PC-3 (cell line): Measurements from ENCODE around the gene PAPOLG. TPM values are rescaled to one million over a fixed set of nuclear protein-coding genes. Genes with fewer than 3 reads are reported as not detected.

Experiments
- ATAC-seq: fragments of 200-7000 bp; cut with Tn5 transposase; 2 replicates; pipeline ENCODE4 v1.9.1; 2020; ENCODE audit warnings: mild to moderate bottlenecking, moderate library complexity
- BruUV-seq: library from RNA; stranded (reverse); fragments of 400-500 nt; replicated peaks from 2 replicates; lab custom pipeline; 2021; lab: Mats Ljungman, UMichigan
- CTCF ChIA-PET: fragments of 300-600 bp; sonication (Branson Sonifier 250); formaldehyde crosslinking; loops from one replicate; lab custom pipeline; 2022; ENCODE audit warnings: antibody characterized with exemption; lab: Charles Lee
- POLR2A ChIA-PET: fragments of 300-600 bp; sonication (Branson Sonifier 250); formaldehyde crosslinking; loops from one replicate; lab custom pipeline; 2022; ENCODE audit warnings: antibody characterized with exemption; ENCODE audit not compliant: unreplicated experiment; lab: Charles Lee
- DNase-seq: peaks from one replicate; pipeline ENCODE4 v3.0.0-alpha.2; 2015
- H2AFZ ChIP-seq: fragments of 300-600 bp; sonication (generic); 2 replicates; pipeline ENCODE4 v1.6.0; 2016; ENCODE audit warnings: antibody characterized with exemption, low read length
- H3F3A ChIP-seq: fragments of 300-600 bp; sonication (generic); one replicate; pipeline ENCODE4 v1.6.0; 2017; ENCODE audit warnings: antibody characterized with exemption, low read length, control low read depth, mild to moderate bottlenecking; ENCODE audit not compliant: unreplicated experiment
- H3K27ac ChIP-seq: fragments of 300-600 bp; sonication (generic); 2 replicates; pipeline ENCODE4 v1.5.1; 2016; ENCODE audit warnings: mild to moderate bottlenecking, low read length
- H3K27me3 ChIP-seq: fragments of 300-600 bp; sonication (generic); 2 replicates; pipeline ENCODE4 v1.6.1; 2016; ENCODE audit warnings: low read length, mixed read lengths
- H3K36me3 ChIP-seq: fragments of 300-600 bp; sonication (generic); 2 replicates; pipeline ENCODE4 v1.6.1; 2016; ENCODE audit warnings: low read depth, mixed run types, low read length, mixed read lengths
- H3K4me1 ChIP-seq: fragments of 300-600 bp; sonication (generic); 2 replicates; pipeline ENCODE4 v1.5.1; 2016; ENCODE audit warnings: low read length; ENCODE audit not compliant: insufficient read depth
- H3K4me2 ChIP-seq: fragments of 300-600 bp; sonication (generic); 2 replicates; pipeline ENCODE4 v1.6.0; 2016; ENCODE audit warnings: low read length
- H3K4me3 ChIP-seq: fragments of 300-600 bp; sonication (generic); 2 replicates; pipeline ENCODE4 v1.5.1; 2016; ENCODE audit warnings: mild to moderate bottlenecking, low read length, mixed read lengths
- H3K79me2 ChIP-seq: fragments of 300-600 bp; sonication (generic); 2 replicates; pipeline ENCODE4 v1.6.1; 2017; ENCODE audit warnings: low read length, mixed read lengths
- H3K9ac ChIP-seq: fragments of 300-600 bp; sonication (generic); 2 replicates; pipeline ENCODE4 v1.6.0; 2016; ENCODE audit warnings: mild to moderate bottlenecking, low read length
- H3K9me2 ChIP-seq: fragments of 300-600 bp; sonication (generic); replicated peaks from 2 replicates; pipeline ENCODE4 v1.6.1; 2016; ENCODE audit warnings: mixed run types, low read length, mixed read lengths
- H3K9me3 ChIP-seq: fragments of 300-600 bp; sonication (generic); 2 replicates; pipeline ENCODE4 v1.6.1; 2016; ENCODE audit warnings: low read length, mixed read lengths
- H4K20me1 ChIP-seq: fragments of 300-600 bp; sonication (generic); 2 replicates; pipeline ENCODE4 v1.6.1; 2016; ENCODE audit warnings: low read length, mixed read lengths
- CTCF ChIP-seq: fragments of 300-600 bp; sonication (generic); conservative IDR thresholded peaks from 2 replicates; pipeline ENCODE4 v1.5.1; 2017; ENCODE audit warnings: antibody characterized with exemption, low read depth, mild to moderate bottlenecking, low read length
- EZH2 ChIP-seq: fragments of 300-600 bp; sonication (generic); IDR thresholded peaks from one replicate; pipeline ENCODE4 v1.6.1; 2017; ENCODE audit warnings: antibody characterized with exemption, mild to moderate bottlenecking, low read length; ENCODE audit not compliant: unreplicated experiment
- EZH2phosphoT487 ChIP-seq: fragments of 300-600 bp; sonication (generic); IDR thresholded peaks from 2 replicates; pipeline ENCODE4 v1.6.1; 2018; ENCODE audit warnings: mild to moderate bottlenecking, antibody characterized with exemption, low read length, borderline replicate concordance
- intact Hi-C: fragments of 100-400 bp; cut with micrococcal nuclease; formaldehyde crosslinking; loops from 2 replicates; pipeline ENCODE4 v1.9.0; 2023
- total RNA-seq: library from RNA; depleted of rRNA; stranded (reverse); fragments of >200 nt; gene quantifications from 2 replicates; pipeline ENCODE4 v1.2.3, GENCODE V29; 2014

PAPOLG gene
- total RNA-seq, 1 experiment from 2014 or later, result 7.1 TPM

- intact Hi-C loops, result no loop called here
- CTCF ChIA-PET, result no interaction called here
- H3K9me2 ChIP-seq, result no peaks in the 10 kb centered on the region
- POLR2A ChIA-PET, result no interaction called here
- no peaks in the 10 kb centered on the region for H3K79me2 ChIP-seq
- no peaks in the 10 kb centered on the region for H4K20me1 ChIP-seq
- H3K4me2 ChIP-seq, result no peak overlapping the region
- no peak for TF ChIP-seq EZH2
- TF ChIP-seq EZH2phosphoT487, result no peak
- no peak for TF ChIP-seq CTCF
- no peak overlapping the region for H2AFZ ChIP-seq
- no peak overlapping the region for H3K4me3 ChIP-seq
- no peaks in the 10 kb centered on the region for H3K4me1 ChIP-seq
- H3K9me3 ChIP-seq, result no peaks in the 10 kb centered on the region
- no peak for DNase-seq
- H3K27me3 ChIP-seq, result peaks cover 29% of the 10 kb centered on the region
- BruUV-seq, result no TSS peak
- no peak overlapping the region for H3K9ac ChIP-seq
- no peak for ATAC-seq
- H3K36me3 ChIP-seq, result no peaks in the 10 kb centered on the region
- no peak overlapping the region for H3K27ac ChIP-seq
- no peaks in the 10 kb centered on the region for H3F3A ChIP-seq
Observed at GRCh38 chr2:60838481-60838880, 82.4 kb downstream of the PAPOLG start.

- Histone ChIP-seq H3K4me3 (no peak overlapping the region), H3K27me3 (peaks cover 21% of the 10 kb centered on the region), H3F3A (no peaks in the 10 kb centered on the region), H3K9me3 (no peaks in the 10 kb centered on the region), H3K4me1 (no peaks in the 10 kb centered on the region), H4K20me1 (no peaks in the 10 kb centered on the region), H3K4me2 (no peak overlapping the region), H3K9ac (no peak overlapping the region), H3K27ac (no peak overlapping the region), H3K79me2 (no peaks in the 10 kb centered on the region), H2AFZ (no peak overlapping the region), H3K36me3 (no peaks in the 10 kb centered on the region), H3K9me2 (no peaks in the 10 kb centered on the region)
- no TSS peak for BruUV-seq
- TF ChIP-seq EZH2, result no peak
- TF ChIP-seq EZH2phosphoT487, result no peak
- TF ChIP-seq CTCF, result no peak
- POLR2A ChIA-PET, result no interaction called here
- CTCF ChIA-PET, result no interaction called here
- ATAC-seq (no peak), DNase-seq (no peak)
- intact Hi-C loops, result no loop called here
Observed at GRCh38 chr2:60839126-60839813, 83.2 kb downstream of the PAPOLG start.

GRCh38 chr2:60840880-60841279 lies 84.8 kb downstream of the PAPOLG start:
- POLR2A ChIA-PET, result no interaction called here
- TF ChIP-seq CTCF (no peak), EZH2phosphoT487 (no peak)
- H3K36me3 ChIP-seq, result no peaks in the 10 kb centered on the region
- no peak for DNase-seq
- no peak for ATAC-seq
- H3K27ac ChIP-seq, result no peak overlapping the region
- H3K4me1 ChIP-seq, result no peaks in the 10 kb centered on the region
- H3K79me2 ChIP-seq, result no peaks in the 10 kb centered on the region
- no peaks in the 10 kb centered on the region for H4K20me1 ChIP-seq
- H3K9me2 ChIP-seq, result no peaks in the 10 kb centered on the region
- H3K4me2 ChIP-seq, result no peak overlapping the region
- intact Hi-C loops, result no loop called here
- no TSS peak for BruUV-seq
- H3K9ac ChIP-seq, result no peak overlapping the region
- no peaks in the 10 kb centered on the region for H3F3A ChIP-seq
- CTCF ChIA-PET, result no interaction called here
- no peak overlapping the region for H3K4me3 ChIP-seq
- H2AFZ ChIP-seq, result no peak overlapping the region
- peaks cover 10% of the 10 kb centered on the region for H3K27me3 ChIP-seq
- no peaks in the 10 kb centered on the region for H3K9me3 ChIP-seq
